ENCODE results near the gene BRME1. TPM values are rescaled to one million over a fixed set of nuclear protein-coding genes. Genes with fewer than 3 reads are reported as not detected.

The BRME1 gene
- total RNA-seq, 1 experiment from 2014 or later: 13.9 TPM

- peaks cover 79% of the 10 kb centered on the region for H3F3A ChIP-seq (ENCODE audit: insufficient read depth, low read depth)
- H3K4me3 ChIP-seq: peak overlapping the region; percentile 22; the same call in 1 of the 2 replicates
- H3K9me2 ChIP-seq (ENCODE audit: insufficient read depth): no peaks in the 10 kb centered on the region
- peak overlapping the region; percentile 59 for H3K27ac ChIP-seq
- H2AFZ ChIP-seq: no peak overlapping the region
- no TSS peak for BruUV-seq (replicated peaks)
- peak; percentile 87 to 95 for DNase-seq
- H3K4me1 ChIP-seq (replicated peaks; ENCODE audit: insufficient read depth): peaks cover 52% of the 10 kb centered on the region
- ChIA-PET POLR2A (ENCODE audit: unreplicated experiment) (interaction anchor here (0.6 kb wide), 3 partner anchors 11 to 984 kb away, joined by 3 to 9 read pairs (median 6); no protein-coding TSS in a partner anchor), CTCF (interaction anchor here (0.7 to 0.8 kb wide), 2 partner anchors 29 to 77 kb away, joined by 3 read pairs; no protein-coding TSS in a partner anchor)
- TF ChIP-seq EZH2 (IDR thresholded peaks at IDR 0.05; ENCODE audit: low read depth): no peak
- no peak; the same call in none of the 2 replicates for TF ChIP-seq CTCF (conservative IDR thresholded peaks at IDR 0.05)
- peaks cover 40% of the 10 kb centered on the region for H4K20me1 ChIP-seq (ENCODE audit: insufficient read depth)
- H3K79me2 ChIP-seq (ENCODE audit: low read depth): peaks cover 38% of the 10 kb centered on the region
- H3K27me3 ChIP-seq (ENCODE audit: insufficient read depth, low read depth): no peaks in the 10 kb centered on the region
- intact Hi-C loops (cut with micrococcal nuclease; ENCODE audit: unreplicated experiment): loop anchor here (1.0 kb wide), 1 partner anchor 29 kb away; no protein-coding TSS in a partner anchor
- peak overlapping the region; percentile 59 for H3K4me2 ChIP-seq
- H3K9me3 ChIP-seq (ENCODE audit: insufficient read depth, low read depth): no peaks in the 10 kb centered on the region
- H3K36me3 ChIP-seq (ENCODE audit: low read depth): peaks cover 13% of the 10 kb centered on the region
Measured at GRCh38 chr19:13833330-13834243, 72.3 kb downstream of the BRME1 start.

Small RNAs within 50 kb of the gene (microRNA-seq; reads per million reads assigned to microRNA genes)
- 654 reads per million, percentile 71 among the genes with 10 or more reads in this experiment for gene MIR181C (ENCODE audit: borderline number of aligned reads, borderline replicate concordance)
- gene MIR181D (ENCODE audit: borderline number of aligned reads, borderline replicate concordance): 858 reads per million, percentile 74 among the genes with 10 or more reads in this experiment

Other genes starting within 250 kb of the BRME1 start
- gene MRI1, start 141.6 kb downstream of the BRME1 start, total RNA-seq (2021): 30.1 and 33.8 TPM in 2 replicates
- gene C19orf53, start 131.7 kb downstream of the BRME1 start, total RNA-seq (2021): 99.4 and 121 TPM in 2 replicates
- gene ZSWIM4, start 110.7 kb downstream of the BRME1 start, total RNA-seq (2021): 15.2 and 15.8 TPM in 2 replicates
- gene NANOS3, start 29.0 kb downstream of the BRME1 start, total RNA-seq (2021): 1.7 and 2.1 TPM in 2 replicates
- gene CC2D1A, start 84 bp upstream of the BRME1 start, total RNA-seq (2021): 55.1 and 55.8 TPM in 2 replicates
- gene PODNL1, start 32.3 kb upstream of the BRME1 start, total RNA-seq (2021): 3.2 and 6.4 TPM in 2 replicates
- gene DCAF15, start 46.4 kb upstream of the BRME1 start, total RNA-seq (2021): 31.7 and 35.3 TPM in 2 replicates
- gene RFX1, start 100.2 kb upstream of the BRME1 start, total RNA-seq (2021): 20.6 and 25.5 TPM in 2 replicates
- not detected in 2 replicates for gene RLN3, start 122.0 kb upstream of the BRME1 start, total RNA-seq (2021)
- 7.8 and 11.9 TPM in 2 replicates for gene IL27RA, start 125.6 kb upstream of the BRME1 start, total RNA-seq (2021)
- 25.0 and 28.8 TPM in 2 replicates for gene PALM3, start 156.0 kb upstream of the BRME1 start, total RNA-seq (2021)
- gene MISP3, start 166.7 kb upstream of the BRME1 start, total RNA-seq (2021): 6.7 and 10.5 TPM in 2 replicates
- not detected in 2 replicates for gene C19orf67, start 179.7 kb upstream of the BRME1 start, total RNA-seq (2021)
- 50.3 and 54.7 TPM in 2 replicates for gene SAMD1, start 184.6 kb upstream of the BRME1 start, total RNA-seq (2021)
- 62.0 and 82.8 TPM in 2 replicates for gene PRKACA, start 211.6 kb upstream of the BRME1 start, total RNA-seq (2021)
- 67.4 and 71.2 TPM in 2 replicates for gene ASF1B, start 230.5 kb upstream of the BRME1 start, total RNA-seq (2021)